Upper lobe of left lung (tissue), 6 donors: ENCODE measurements around the gene GALNT5. TPM values are rescaled to one million over a fixed set of nuclear protein-coding genes. Genes with fewer than 3 reads are reported as not detected.

Experiments
- ATAC-seq, 2 donors: fragments of 200-7000 bp; cut with Tn5 transposase; one replicate each; pipeline ENCODE4 v1.9.1; 2022; ENCODE audit warnings: mild to moderate bottlenecking in 2 of 2, moderate library complexity in 2 of 2; ENCODE audit not compliant: low FRiP score in 2 of 2
- DNase-seq, 2 donors: peaks; one replicate each; pipeline ENCODE4 v3.0.0-alpha.2; 2019 to 2020
- H3K27ac ChIP-seq, 4 donors: fragments of 200-600 bp; sonication (generic); one replicate each; pipeline ENCODE4 v1.5.1; 2016 to 2019
- H3K27me3 ChIP-seq, 4 donors: fragments of 200-600 bp; sonication (generic); one replicate each; pipeline ENCODE4 v1.5.1; 2017 to 2019
- H3K36me3 ChIP-seq, 4 donors: fragments of 200-600 bp; sonication (generic); one replicate each; pipeline ENCODE4 v1.5.1; 2016 to 2019
- H3K4me1 ChIP-seq, 4 donors: fragments of 200-600 bp; sonication (generic); one replicate each; pipeline ENCODE4 v1.5.1; 2018 to 2019
- H3K4me3 ChIP-seq, 4 donors: fragments of 200-600 bp; sonication (generic); one replicate each; pipeline ENCODE4 v1.5.1; 2017 to 2019; ENCODE audit warnings: mild to moderate bottlenecking in 2 of 4, moderate library complexity in 1 of 4
- H3K9me3 ChIP-seq, 4 donors: fragments of 200-600 bp; sonication (generic); one replicate each; pipeline ENCODE4 v1.5.1; 2018 to 2019
- CTCF ChIP-seq, 6 experiments: fragments of 450-650 bp in 4 of 6; fragments of 200-600 bp in 2 of 6; sonication (generic) in 2 of 6; IDR thresholded peaks; one replicate each; pipeline ENCODE4 v1.5.1; 2016 to 2019; ENCODE audit warnings: antibody characterized with exemption in 6 of 6
- EP300 ChIP-seq, 4 donors: sonication (generic); formaldehyde crosslinking; IDR thresholded peaks; one replicate each; pipeline ENCODE4 v1.5.1; 2017; ENCODE audit warnings: antibody characterized with exemption in 4 of 4, control low read depth in 2 of 4
- POLR2A ChIP-seq, 4 donors: fragments of 450-650 bp; IDR thresholded peaks; one replicate each; pipeline ENCODE4 v1.5.1; 2016 to 2017; ENCODE audit warnings: antibody characterized with exemption in 4 of 4, mild to moderate bottlenecking in 2 of 4
- POLR2AphosphoS5 ChIP-seq, 2 donors: sonication (generic); formaldehyde crosslinking; IDR thresholded peaks; one replicate each; pipeline ENCODE4 v1.5.1; 2017; ENCODE audit warnings: antibody characterized with exemption in 2 of 2
- WGBS, 2 donors: methylation state at CpG; one replicate each; pipeline ENCODE4 v1.1.5; 2017 to 2018; 5-methylcytosine and 5-hydroxymethylcytosine counted together
- total RNA-seq, 6 donors: library from RNA; depleted of rRNA in 4 of 6; stranded (reverse); fragments of >200 nt in 4 of 6; gene quantifications; one replicate each; pipeline versions ENCODE4 v1.1.0 to v1.2.1, GENCODE V29; 2016 to 2021
- donor health status: DM: no; HTN: no; CAD: no; lungs with moderate emphysema.
- donor health status: DM: no; HTN: yes; CAD: no; lungs with severe emphysema.

The GALNT5 gene
- total RNA-seq, 6 donors from 2014 or later, result 23.0 to 42.9 (median 24.4) TPM

- Histone ChIP-seq H3K4me1 (no peaks in the 10 kb centered on the region), H3K9me3 (no peaks in the 10 kb centered on the region), H3K27ac (no peak overlapping the region), H3K4me3 (no peak overlapping the region), H3K27me3 (no peaks in the 10 kb centered on the region), H3K36me3 (no peaks in the 10 kb centered on the region)
- no peak for ATAC-seq
- no peak for TF ChIP-seq CTCF (IDR thresholded peaks at IDR 0.05)
- 94 to 95% methylated on average over 6 of the region's 6 CpGs for WGBS, 2 donors
- DNase-seq, result no peak
Observed at GRCh38 chr2:157281316-157281715, 23.8 kb downstream of the GALNT5 start.

DNA sequence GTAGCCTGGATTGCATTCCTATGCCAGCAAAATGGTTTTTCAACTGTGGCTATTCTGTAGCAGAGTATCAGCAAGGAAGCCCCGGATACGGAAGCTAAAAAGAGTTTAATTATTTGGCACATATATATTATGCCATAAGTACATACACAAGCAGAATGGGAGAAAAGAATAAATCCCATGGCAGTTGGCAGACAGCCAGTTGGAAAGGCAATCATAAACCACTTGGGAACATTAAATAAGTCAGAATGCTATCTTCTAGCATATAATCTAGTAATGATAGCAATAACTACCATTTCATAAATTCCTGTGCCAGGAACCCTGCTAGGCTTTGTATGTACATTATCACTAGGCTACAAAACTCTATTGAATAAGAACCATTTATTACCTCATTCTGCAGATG lies 26.0 kb downstream of the GALNT5 start:
- 67 to 84% methylated on average over 2 of the region's 2 CpGs for WGBS, 2 donors
- H3K4me1 ChIP-seq, result no peaks in the 10 kb centered on the region
- H3K9me3 ChIP-seq, result no peaks in the 10 kb centered on the region
- no peak overlapping the region for H3K27ac ChIP-seq
- no peak for DNase-seq
- H3K4me3 ChIP-seq, result no peak overlapping the region
- H3K27me3 ChIP-seq, result no peaks in the 10 kb centered on the region
- no peak for TF ChIP-seq POLR2AphosphoS5 (IDR thresholded peaks at IDR 0.05)
- no peak for TF ChIP-seq EP300 (IDR thresholded peaks at IDR 0.05)
- no peak for TF ChIP-seq CTCF (IDR thresholded peaks at IDR 0.05)
- TF ChIP-seq POLR2A (IDR thresholded peaks at IDR 0.05), result no peak
- no peak for ATAC-seq
- no peaks in the 10 kb centered on the region for H3K36me3 ChIP-seq

DNA sequence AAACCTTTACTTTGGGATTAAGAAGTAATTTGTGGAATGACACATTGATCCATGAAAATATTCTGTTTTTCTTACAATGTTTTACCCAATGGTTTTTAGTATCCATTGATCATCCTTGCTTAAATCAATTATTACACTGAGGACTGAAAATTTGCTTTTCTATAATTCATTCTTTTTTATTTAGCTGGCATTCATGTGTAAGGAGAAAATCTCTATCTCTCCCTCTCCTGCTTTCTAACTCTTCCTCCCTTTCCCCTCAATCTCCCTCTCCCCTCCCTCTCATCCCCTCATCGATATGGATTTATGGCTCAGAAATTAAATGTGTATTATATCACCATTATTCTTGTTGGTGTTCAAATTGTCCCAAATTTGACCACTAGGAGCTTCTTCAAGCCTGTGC lies 29.7 kb downstream of the GALNT5 start:
- Histone ChIP-seq H3K9me3 (no peaks in the 10 kb centered on the region), H3K27me3 (no peaks in the 10 kb centered on the region), H3K27ac (no peak overlapping the region), H3K4me3 (no peak overlapping the region), H3K4me1 (peaks cover 0 to 11% (median 0%) of the 10 kb centered on the region in 4 donors), H3K36me3 (no peaks in the 10 kb centered on the region)
- DNase-seq (no peak), ATAC-seq (no peak)
- WGBS, 2 donors, result 85 to 100% methylated on average over 1 of the region's 1 CpG
- TF ChIP-seq CTCF (IDR thresholded peaks at IDR 0.05) (no peak), EP300 (IDR thresholded peaks at IDR 0.05) (no peak), POLR2A (IDR thresholded peaks at IDR 0.05) (no peak), POLR2AphosphoS5 (IDR thresholded peaks at IDR 0.05) (no peak)

DNA sequence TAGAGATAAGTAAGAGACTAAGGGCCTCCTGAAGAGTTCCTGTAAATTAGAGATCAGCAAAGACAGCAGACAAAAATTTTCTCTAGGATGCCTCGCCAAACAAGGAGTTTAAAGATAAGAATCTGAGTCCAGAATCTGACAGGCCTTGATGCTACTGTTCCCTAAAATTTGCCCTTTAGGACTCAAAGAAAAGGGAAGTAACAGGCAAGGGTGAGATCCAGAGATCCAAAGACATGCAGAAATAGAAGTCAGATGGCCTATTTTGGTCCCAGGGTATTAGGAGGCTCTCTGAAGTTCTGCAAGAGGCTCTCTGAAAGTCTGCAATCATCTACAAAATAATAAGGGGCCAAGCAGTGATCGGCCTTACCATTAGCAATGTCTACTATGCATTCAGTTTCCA lies 33.0 kb downstream of the GALNT5 start:
- H3K9me3 ChIP-seq, result no peaks in the 10 kb centered on the region
- DNase-seq, result no peak
- H3K27ac ChIP-seq, result no peak overlapping the region
- TF ChIP-seq CTCF (IDR thresholded peaks at IDR 0.05) (no peak), EP300 (IDR thresholded peaks at IDR 0.05) (no peak), POLR2A (IDR thresholded peaks at IDR 0.05) (no peak), POLR2AphosphoS5 (IDR thresholded peaks at IDR 0.05) (no peak)
- ATAC-seq, result no peak
- whole genome bisulfite sequencing, 2 donors, result 82 to 92% methylated on average over 2 of the region's 2 CpGs
- H3K4me1 ChIP-seq, result peaks cover 0 to 11% (median 2%) of the 10 kb centered on the region in 4 donors
- no peaks in the 10 kb centered on the region for H3K27me3 ChIP-seq
- no peaks in the 10 kb centered on the region for H3K36me3 ChIP-seq
- no peak overlapping the region for H3K4me3 ChIP-seq

DNA sequence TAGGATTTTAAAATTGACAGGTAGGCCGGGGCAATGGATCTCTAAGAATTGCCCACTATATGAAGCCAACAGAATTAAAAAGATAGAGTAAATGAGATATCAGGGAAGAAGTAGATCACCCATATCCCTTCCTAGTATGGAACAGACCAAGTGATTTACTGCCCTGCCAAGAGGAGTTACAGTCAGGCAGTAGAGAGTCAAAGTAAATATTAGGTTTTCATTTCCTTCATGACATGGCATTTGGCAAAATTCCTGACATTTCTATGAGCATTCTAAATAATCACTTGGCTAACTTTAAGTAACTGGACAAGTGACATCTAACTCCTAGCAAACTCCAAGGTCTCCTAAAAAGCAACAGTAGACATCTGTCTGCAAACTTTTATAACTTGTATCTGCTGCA lies 33.5 kb downstream of the GALNT5 start:
- TF ChIP-seq CTCF (IDR thresholded peaks at IDR 0.05) (no peak), EP300 (IDR thresholded peaks at IDR 0.05) (no peak), POLR2AphosphoS5 (IDR thresholded peaks at IDR 0.05) (no peak), POLR2A (IDR thresholded peaks at IDR 0.05) (no peak)
- no peak for ATAC-seq
- WGBS, 2 donors, result 44 to 60% methylated on average over 1 of the region's 1 CpG

More for the DNA sequence above, 33.5 kb downstream of the GALNT5 start:
- H3K9me3 ChIP-seq, result no peaks in the 10 kb centered on the region
- H3K27ac ChIP-seq, result no peak overlapping the region
- DNase-seq, result no peak
- no peaks in the 10 kb centered on the region for H3K27me3 ChIP-seq
- no peaks in the 10 kb centered on the region for H3K36me3 ChIP-seq
- peaks cover 0 to 11% (median 2%) of the 10 kb centered on the region in 4 donors for H3K4me1 ChIP-seq
- H3K4me3 ChIP-seq, result no peak overlapping the region
